SH-SY5Y (cell line): ENCODE results near the gene CFAP300.

Experiments
- GATA2 ChIP-seq: IDR thresholded peaks from 2 replicates; pipeline ENCODE4 v1.6.1; 2011; ENCODE audit warnings: mild to moderate bottlenecking, low read depth, low read length
- GATA3 ChIP-seq: IDR thresholded peaks from 2 replicates; pipeline ENCODE4 v1.6.1; 2011; ENCODE audit warnings: low read depth, mild to moderate bottlenecking, low read length, moderate library complexity

- TF ChIP-seq GATA2 (no peak), GATA3 (no peak)
Measured at GRCh38 chr11:102004220-102004619, 43.0 kb upstream of the CFAP300 start.
